ENCODE data around the gene ATP2B1.

ATP2B1 gene

DNA sequence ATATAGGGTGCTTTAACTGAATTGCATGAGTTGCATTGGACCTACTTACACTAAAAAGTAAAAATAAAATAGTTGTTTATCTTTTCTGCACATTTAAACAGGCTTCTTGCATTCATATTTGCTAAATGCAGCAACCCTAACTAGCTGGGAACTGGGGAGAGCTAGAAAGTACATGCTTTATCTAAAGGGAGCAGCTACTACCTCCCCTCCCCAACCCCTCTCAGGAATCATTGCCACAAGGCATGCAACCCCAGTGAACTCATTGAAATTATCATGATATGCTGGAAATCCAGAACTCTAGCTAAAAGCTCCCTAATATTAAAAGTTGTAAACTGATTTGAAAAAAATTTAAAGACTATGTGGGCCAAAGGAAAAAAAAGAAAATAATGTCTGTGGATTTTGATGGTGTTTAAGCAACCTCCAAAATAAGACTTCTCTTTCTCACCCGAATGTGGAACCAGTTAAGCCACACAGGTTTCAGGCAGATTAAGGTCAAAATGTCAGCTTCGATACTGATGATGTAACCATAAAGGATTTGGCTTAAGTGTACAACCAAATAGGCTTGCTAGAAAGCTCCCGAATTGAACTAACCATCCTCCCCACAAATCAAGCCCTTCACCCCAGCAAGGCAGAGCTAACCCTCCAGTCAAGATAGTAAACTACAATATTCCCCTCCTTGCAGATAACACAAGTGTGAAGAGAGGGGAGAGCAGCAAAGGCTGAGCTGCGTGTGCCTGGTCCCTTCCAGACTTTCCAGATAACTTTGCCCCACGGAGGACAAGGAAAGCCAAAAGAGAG is 169.0 kb downstream of the ATP2B1 start:
- no peak for DNase-seq (ENCODE audit: low spot score)

DNA sequence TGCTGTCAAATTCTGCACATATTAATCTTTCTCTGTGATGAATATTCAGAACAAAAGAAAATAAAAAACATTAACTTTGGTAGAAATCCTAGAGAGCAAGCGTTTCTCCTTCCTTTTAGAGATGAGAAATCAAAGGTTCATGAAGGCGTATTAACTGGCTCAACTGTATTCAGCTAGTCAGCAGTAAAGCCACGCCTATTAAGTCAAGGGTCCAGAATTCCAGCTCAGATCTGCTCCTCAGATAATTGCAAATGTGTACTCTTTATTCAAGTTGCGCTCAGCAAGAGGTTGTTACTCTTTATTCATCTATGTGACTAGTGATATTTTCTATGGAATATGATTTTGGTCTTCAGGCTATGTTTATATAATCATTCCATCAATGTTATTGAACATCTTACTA is 169.7 kb downstream of the ATP2B1 start:
- no peak for DNase-seq (ENCODE audit: low spot score)
